GM12878 (cell line): Measurements from ENCODE around the gene STPG1. TPM values are rescaled to one million over a fixed set of nuclear protein-coding genes. Genes with fewer than 3 reads are reported as not detected.
A peak's percentile ranks its signal among the peaks of the same experiment; 100 is the strongest.

Experiments used
- CBX3 ChIP-seq: fragments of 200-600 bp; sonication (generic); IDR thresholded peaks from 2 replicates; pipeline ENCODE4 v1.6.1; 2016; ENCODE audit warnings: low read depth, borderline replicate concordance
- HCFC1 ChIP-seq: fragments of 150-350 bp; IDR thresholded peaks from 2 replicates; pipeline ENCODE4 v1.6.1; 2014; ENCODE audit warnings: low read length
- LARP7 ChIP-seq: fragments of 450-650 bp; IDR thresholded peaks from 2 replicates; pipeline ENCODE4 v1.6.1; 2017; ENCODE audit warnings: mild to moderate bottlenecking
- NFYA ChIP-seq: IDR thresholded peaks from 2 replicates; pipeline ENCODE4 v1.6.1; 2011; ENCODE audit warnings: low read depth, mild to moderate bottlenecking, low read length, improper control_type of control experiment, borderline replicate concordance
- NR2C1 ChIP-seq: fragments of 450-650 bp; IDR thresholded peaks from 2 replicates; pipeline ENCODE4 v1.6.1; 2017; ENCODE audit warnings: antibody characterized with exemption, mild to moderate bottlenecking, moderate library complexity
- PAX8 ChIP-seq: fragments of 450-650 bp; IDR thresholded peaks from 2 replicates; pipeline ENCODE4 v1.6.1; 2017; ENCODE audit warnings: mild to moderate bottlenecking, moderate library complexity
- RAD21 ChIP-seq: IDR thresholded peaks from 2 replicates; pipeline ENCODE4 v1.6.1; 2011; ENCODE audit warnings: mild to moderate bottlenecking, low read depth, low read length, moderate library complexity; ENCODE audit not compliant: insufficient read depth
- SMARCA5 ChIP-seq: fragments of 450-650 bp; IDR thresholded peaks from 2 replicates; pipeline ENCODE4 v1.6.1; 2017; ENCODE audit warnings: mild to moderate bottlenecking
- SMC3 ChIP-seq: IDR thresholded peaks from 2 replicates; pipeline ENCODE4 v1.6.1; 2011; ENCODE audit warnings: low read length, improper control_type of control experiment, borderline replicate concordance
- TCF7 ChIP-seq: IDR thresholded peaks from 2 replicates; pipeline ENCODE4 v1.6.1; 2014; ENCODE audit warnings: antibody characterized with exemption, borderline replicate concordance
- WRNIP1 ChIP-seq: IDR thresholded peaks from 2 replicates; pipeline ENCODE4 v1.6.1; 2011; ENCODE audit warnings: low read depth, low read length, improper control_type of control experiment, borderline replicate concordance
- polyA plus RNA-seq, 11 experiments: library from polyadenylated mRNA; depleted of rRNA in 4 of 11; unstranded in 6 of 11; stranded (reverse) in 5 of 11; fragments of >200 nt; fragmentation: Nextera tagmentation in 4 of 11; fragmentation: Illumina TruSeq in 1 of 11; extraction: Ambion mirVana in 4 of 11; extraction: Trizol in 1 of 11; gene quantifications; 1 replicate in 1 of 11; 2 replicates in 10 of 11; pipeline versions ENCODE4 v1.2.1 to v1.2.3, GENCODE V29; 2011 to 2016; ENCODE audit warnings: inconsistent platforms in 2 of 11, missing spikeins in 2 of 11, low read depth in 1 of 11
- total RNA-seq, 4 experiments: library from RNA; depleted of rRNA in 3 of 4; stranded (reverse); fragments of >200 nt in 3 of 4; fragmentation: Illumina TruSeq in 1 of 4; extraction: Trizol in 1 of 4; gene quantifications; 2 replicates each; pipeline versions ENCODE4 v1.2.1 to v1.2.3, GENCODE V29; 2013 to 2021
- TF ChIP-seq, protein P1 (sequence below): fragments of 450-650 bp; IDR thresholded peaks from 2 replicates; pipeline ENCODE4 v1.6.1; 2014; ENCODE audit warnings: mild to moderate bottlenecking
- TF ChIP-seq, protein P2 (sequence below): fragments of 450-650 bp; IDR thresholded peaks from 2 replicates; pipeline ENCODE4 v1.6.1; 2017; ENCODE audit warnings: mild to moderate bottlenecking, low read depth, inconsistent platforms; ENCODE audit not compliant: poor library complexity, severe bottlenecking

Gene STPG1
- total and polyA plus RNA-seq, 10 of the 15 experiments (the other 5 are each of a cell fraction or from before 2014, with no cell fraction given) = 0.22 to 2.6 (median 0.73) TPM

DNA sequence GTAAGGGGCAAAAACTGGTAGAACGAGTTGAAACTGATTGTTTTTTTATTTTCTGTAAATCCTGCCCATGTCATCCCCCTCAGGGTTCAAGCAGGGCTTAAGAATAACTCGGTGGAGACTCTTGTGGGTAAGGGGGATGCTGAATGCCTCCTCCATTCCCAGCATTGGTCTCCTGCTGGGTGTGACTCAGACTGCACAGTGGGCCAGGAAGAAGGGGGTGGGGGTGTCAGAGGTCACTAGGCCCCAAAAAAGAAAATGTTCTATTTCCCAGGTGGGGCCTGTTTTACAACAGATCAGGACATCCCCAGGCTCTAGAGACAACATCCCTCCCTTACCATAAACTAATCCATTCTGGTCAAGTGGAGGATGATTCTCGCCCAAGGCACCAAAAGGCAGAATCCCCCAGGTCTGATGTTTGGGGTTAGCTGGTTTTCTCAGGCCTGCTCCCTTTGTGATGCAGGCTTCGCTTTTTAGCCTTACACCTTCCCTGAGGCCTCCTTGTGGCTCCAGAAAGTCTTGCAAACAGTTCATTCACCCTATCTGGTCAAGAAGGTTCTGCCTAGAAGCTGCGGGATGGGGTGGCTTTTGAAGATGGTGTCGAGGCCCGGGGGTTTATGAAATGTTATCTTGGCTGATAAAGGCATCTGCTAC is 105.1 kb downstream of the STPG1 start (continued):
- TF ChIP-seq SMC3 (peak; percentile 13; the same call in 1 of the 2 replicates), CBX3 (no peak), RAD21 (peak; percentile 44), NFYA (no peak), HCFC1 (no peak), PAX8 (no peak), WRNIP1 (no peak), NR2C1 (no peak), TCF7 (no peak), LARP7 (no peak), SMARCA5 (no peak)
- TF ChIP-seq, protein P1, sequence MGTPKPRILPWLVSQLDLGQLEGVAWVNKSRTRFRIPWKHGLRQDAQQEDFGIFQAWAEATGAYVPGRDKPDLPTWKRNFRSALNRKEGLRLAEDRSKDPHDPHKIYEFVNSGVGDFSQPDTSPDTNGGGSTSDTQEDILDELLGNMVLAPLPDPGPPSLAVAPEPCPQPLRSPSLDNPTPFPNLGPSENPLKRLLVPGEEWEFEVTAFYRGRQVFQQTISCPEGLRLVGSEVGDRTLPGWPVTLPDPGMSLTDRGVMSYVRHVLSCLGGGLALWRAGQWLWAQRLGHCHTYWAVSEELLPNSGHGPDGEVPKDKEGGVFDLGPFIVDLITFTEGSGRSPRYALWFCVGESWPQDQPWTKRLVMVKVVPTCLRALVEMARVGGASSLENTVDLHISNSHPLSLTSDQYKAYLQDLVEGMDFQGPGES = no peak
- TF ChIP-seq, protein P2, sequence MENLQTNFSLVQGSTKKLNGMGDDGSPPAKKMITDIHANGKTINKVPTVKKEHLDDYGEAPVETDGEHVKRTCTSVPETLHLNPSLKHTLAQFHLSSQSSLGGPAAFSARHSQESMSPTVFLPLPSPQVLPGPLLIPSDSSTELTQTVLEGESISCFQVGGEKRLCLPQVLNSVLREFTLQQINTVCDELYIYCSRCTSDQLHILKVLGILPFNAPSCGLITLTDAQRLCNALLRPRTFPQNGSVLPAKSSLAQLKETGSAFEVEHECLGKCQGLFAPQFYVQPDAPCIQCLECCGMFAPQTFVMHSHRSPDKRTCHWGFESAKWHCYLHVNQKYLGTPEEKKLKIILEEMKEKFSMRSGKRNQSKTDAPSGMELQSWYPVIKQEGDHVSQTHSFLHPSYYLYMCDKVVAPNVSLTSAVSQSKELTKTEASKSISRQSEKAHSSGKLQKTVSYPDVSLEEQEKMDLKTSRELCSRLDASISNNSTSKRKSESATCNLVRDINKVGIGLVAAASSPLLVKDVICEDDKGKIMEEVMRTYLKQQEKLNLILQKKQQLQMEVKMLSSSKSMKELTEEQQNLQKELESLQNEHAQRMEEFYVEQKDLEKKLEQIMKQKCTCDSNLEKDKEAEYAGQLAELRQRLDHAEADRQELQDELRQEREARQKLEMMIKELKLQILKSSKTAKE = no peak
- TF ChIP-seq, all 136 proteins: peak for 3

Other genes starting within 250 kb of the STPG1 start
- 3.9 and 4.4 TPM in 2 replicates for gene IFNLR1, start 226.5 kb downstream of the STPG1 start, total RNA-seq (2014; rRNA removed)
- 3.5 and 3.7 TPM in 2 replicates for gene IFNLR1, start 226.5 kb downstream of the STPG1 start, total RNA-seq (2014; rRNA removed; fragmentation: Illumina TruSeq; extraction: Trizol)
- gene IFNLR1, start 226.5 kb downstream of the STPG1 start, total RNA-seq (2021) = 3.9 and 5.1 TPM in 2 replicates
- gene IFNLR1, start 226.5 kb downstream of the STPG1 start, polyA plus RNA-seq (2011; rRNA removed) = 2.8 and 3.6 TPM in 2 replicates
- 2.8 and 4.0 TPM in 2 replicates for gene IFNLR1, start 226.5 kb downstream of the STPG1 start, polyA plus RNA-seq (2014; fragmentation: Illumina TruSeq; extraction: Trizol)
- gene IFNLR1, start 226.5 kb downstream of the STPG1 start, polyA plus RNA-seq (2014; fragmentation: Nextera tagmentation; extraction: Ambion mirVana) = under 1 TPM; 0.31 to 0.88 TPM
- gene IFNLR1, start 226.5 kb downstream of the STPG1 start, polyA plus RNA-seq (2014; rRNA removed) = 3.5 and 3.6 TPM in 2 replicates
- gene IFNLR1, start 226.5 kb downstream of the STPG1 start, polyA plus RNA-seq (2016; fragmentation: Nextera tagmentation; extraction: Ambion mirVana) = 1 to 10 TPM; 5.0 to 5.6 TPM
- 0.11 and 0.17 TPM in 2 replicates for gene GRHL3, start 94.4 kb downstream of the STPG1 start, total RNA-seq (2014; rRNA removed)
- gene GRHL3, start 94.4 kb downstream of the STPG1 start, total RNA-seq (2014; rRNA removed; fragmentation: Illumina TruSeq; extraction: Trizol) = 0.14 and 0.27 TPM in 2 replicates
- gene GRHL3, start 94.4 kb downstream of the STPG1 start, total RNA-seq (2021) = 0.51 TPM in 2 replicates
- gene GRHL3, start 94.4 kb downstream of the STPG1 start, polyA plus RNA-seq (2011; rRNA removed) = 0.18 TPM in 1 of 2 replicates, not detected in the other
- 0.41 TPM in 1 of 2 replicates, not detected in the other for gene GRHL3, start 94.4 kb downstream of the STPG1 start, polyA plus RNA-seq (2014; fragmentation: Illumina TruSeq; extraction: Trizol)
- gene GRHL3, start 94.4 kb downstream of the STPG1 start, polyA plus RNA-seq (2014; fragmentation: Nextera tagmentation; extraction: Ambion mirVana) = under 1 TPM; 0.07 to 0.21 TPM
- gene GRHL3, start 94.4 kb downstream of the STPG1 start, polyA plus RNA-seq (2014; rRNA removed) = 0.13 and 0.56 TPM in 2 replicates
- under 1 TPM; 0.70 to 0.87 TPM for gene GRHL3, start 94.4 kb downstream of the STPG1 start, polyA plus RNA-seq (2016; fragmentation: Nextera tagmentation; extraction: Ambion mirVana)
- gene NIPAL3, start 2.0 kb upstream of the STPG1 start, total RNA-seq (2014; rRNA removed) = 4.7 and 6.0 TPM in 2 replicates
- 3.1 and 3.6 TPM in 2 replicates for gene NIPAL3, start 2.0 kb upstream of the STPG1 start, total RNA-seq (2014; rRNA removed; fragmentation: Illumina TruSeq; extraction: Trizol)
- 5.7 and 6.2 TPM in 2 replicates for gene NIPAL3, start 2.0 kb upstream of the STPG1 start, total RNA-seq (2021)
- 6.6 and 8.9 TPM in 2 replicates for gene NIPAL3, start 2.0 kb upstream of the STPG1 start, polyA plus RNA-seq (2011; rRNA removed)
- gene NIPAL3, start 2.0 kb upstream of the STPG1 start, polyA plus RNA-seq (2014; fragmentation: Illumina TruSeq; extraction: Trizol) = 3.4 and 3.7 TPM in 2 replicates
- gene NIPAL3, start 2.0 kb upstream of the STPG1 start, polyA plus RNA-seq (2014; fragmentation: Nextera tagmentation; extraction: Ambion mirVana) = 1 to 10 TPM; 2.1 TPM
- 3.5 and 3.7 TPM in 2 replicates for gene NIPAL3, start 2.0 kb upstream of the STPG1 start, polyA plus RNA-seq (2014; rRNA removed)
- 1 to 10 TPM; 8.8 to 9.4 TPM for gene NIPAL3, start 2.0 kb upstream of the STPG1 start, polyA plus RNA-seq (2016; fragmentation: Nextera tagmentation; extraction: Ambion mirVana)
- 0.06 and 0.11 TPM in 2 replicates for gene RCAN3, start 89.1 kb upstream of the STPG1 start, total RNA-seq (2014; rRNA removed)
- not detected in 2 replicates for gene RCAN3, start 89.1 kb upstream of the STPG1 start, total RNA-seq (2014; rRNA removed; fragmentation: Illumina TruSeq; extraction: Trizol)
- gene RCAN3, start 89.1 kb upstream of the STPG1 start, total RNA-seq (2021) = 0.24 and 0.46 TPM in 2 replicates
- 0.01 and 0.03 TPM in 2 replicates for gene RCAN3, start 89.1 kb upstream of the STPG1 start, polyA plus RNA-seq (2011; rRNA removed)
- 0.08 and 0.13 TPM in 2 replicates for gene RCAN3, start 89.1 kb upstream of the STPG1 start, polyA plus RNA-seq (2014; fragmentation: Illumina TruSeq; extraction: Trizol)
- gene RCAN3, start 89.1 kb upstream of the STPG1 start, polyA plus RNA-seq (2014; fragmentation: Nextera tagmentation; extraction: Ambion mirVana) = under 1 TPM; 0.02 TPM
- gene RCAN3, start 89.1 kb upstream of the STPG1 start, polyA plus RNA-seq (2014; rRNA removed) = not detected in 2 replicates
- gene RCAN3, start 89.1 kb upstream of the STPG1 start, polyA plus RNA-seq (2016; fragmentation: Nextera tagmentation; extraction: Ambion mirVana) = under 1 TPM in 1 of 2 experiments, not detected in 1; 0.33 TPM
- not detected in 2 replicates for gene NCMAP, start 142.3 kb upstream of the STPG1 start, total RNA-seq (2014; rRNA removed)
- gene NCMAP, start 142.3 kb upstream of the STPG1 start, total RNA-seq (2014; rRNA removed; fragmentation: Illumina TruSeq; extraction: Trizol) = not detected in 2 replicates
- not detected in 2 replicates for gene NCMAP, start 142.3 kb upstream of the STPG1 start, total RNA-seq (2021)
- not detected in 2 replicates for gene NCMAP, start 142.3 kb upstream of the STPG1 start, polyA plus RNA-seq (2011; rRNA removed)
- gene NCMAP, start 142.3 kb upstream of the STPG1 start, polyA plus RNA-seq (2014; fragmentation: Illumina TruSeq; extraction: Trizol) = not detected in 2 replicates
- not detected for gene NCMAP, start 142.3 kb upstream of the STPG1 start, polyA plus RNA-seq (2014; fragmentation: Nextera tagmentation; extraction: Ambion mirVana)
- not detected in 2 replicates for gene NCMAP, start 142.3 kb upstream of the STPG1 start, polyA plus RNA-seq (2014; rRNA removed)
- not detected for gene NCMAP, start 142.3 kb upstream of the STPG1 start, polyA plus RNA-seq (2016; fragmentation: Nextera tagmentation; extraction: Ambion mirVana)
- gene SRRM1, start 229.5 kb upstream of the STPG1 start, total RNA-seq (2014; rRNA removed) = 36.8 and 43.1 TPM in 2 replicates
- gene SRRM1, start 229.5 kb upstream of the STPG1 start, total RNA-seq (2014; rRNA removed; fragmentation: Illumina TruSeq; extraction: Trizol) = 52.3 and 57.3 TPM in 2 replicates
- gene SRRM1, start 229.5 kb upstream of the STPG1 start, total RNA-seq (2021) = 167 and 176 TPM in 2 replicates
- gene SRRM1, start 229.5 kb upstream of the STPG1 start, polyA plus RNA-seq (2011; rRNA removed) = 41.2 and 72.0 TPM in 2 replicates
- gene SRRM1, start 229.5 kb upstream of the STPG1 start, polyA plus RNA-seq (2014; fragmentation: Illumina TruSeq; extraction: Trizol) = 112 and 117 TPM in 2 replicates
- 100 to 1,000 TPM; 139 to 269 TPM for gene SRRM1, start 229.5 kb upstream of the STPG1 start, polyA plus RNA-seq (2014; fragmentation: Nextera tagmentation; extraction: Ambion mirVana)
- 80.4 and 80.9 TPM in 2 replicates for gene SRRM1, start 229.5 kb upstream of the STPG1 start, polyA plus RNA-seq (2014; rRNA removed)
- 100 to 1,000 TPM; 250 to 285 TPM for gene SRRM1, start 229.5 kb upstream of the STPG1 start, polyA plus RNA-seq (2016; fragmentation: Nextera tagmentation; extraction: Ambion mirVana)